H1 (cell line): ENCODE measurements around the gene SPINT1. TPM values are rescaled to one million over a fixed set of nuclear protein-coding genes. Genes with fewer than 3 reads are reported as not detected.

Source experiments
- CTCF ChIA-PET: fragments of 300-600 bp; sonication (Branson Sonifier 250); formaldehyde crosslinking; loops from one replicate; lab custom pipeline; 2021; ENCODE audit not compliant: partially characterized antibody; lab: Charles Lee
- POLR2A ChIA-PET: fragments of 300-600 bp; sonication (Branson Sonifier 250); formaldehyde crosslinking; loops from one replicate; lab custom pipeline; 2021; ENCODE audit warnings: inconsistent platforms; ENCODE audit not compliant: partially characterized antibody; lab: Charles Lee
- DNase-seq, 2 experiments: peaks; one replicate each; pipeline versions ENCODE4 v3.0.0 to v3.0.0-alpha.2; 2010 to 2022; ENCODE audit warnings: low spot score in 2 of 2, low read depth in 1 of 2, mixed read lengths in 1 of 2
- FAIRE-seq: peaks from 2 replicates; lab custom pipeline; 2011; peaks lifted over from hg19 to GRCh38; lab: Jason Lieb, UNC
- H2AFZ ChIP-seq: 2 replicates; pipeline ENCODE4 v1.8.1; 2012; ENCODE audit warnings: low read length, inconsistent platforms
- H2AK5ac ChIP-seq: 2 replicates; pipeline ENCODE4 v1.6.1; 2013; ENCODE audit warnings: low read depth, low read length
- H2BK120ac ChIP-seq: replicated peaks from 2 replicates; pipeline ENCODE3; 2013; ENCODE audit warnings: low read depth, low read length, inconsistent platforms
- H2BK12ac ChIP-seq: 2 replicates; pipeline ENCODE4 v1.6.1; 2013; ENCODE audit warnings: low read depth, low read length
- H2BK15ac ChIP-seq: 2 replicates; pipeline ENCODE4 v1.6.1; 2013; ENCODE audit warnings: low read length
- H2BK20ac ChIP-seq: 2 replicates; pipeline ENCODE4 v1.6.1; 2013; ENCODE audit warnings: low read length
- H2BK5ac ChIP-seq: 2 replicates; pipeline ENCODE4 v1.6.1; 2013; ENCODE audit warnings: low read depth, low read length
- H3K14ac ChIP-seq: 2 replicates; pipeline ENCODE4 v1.6.1; 2013; ENCODE audit warnings: inconsistent platforms; ENCODE audit not compliant: insufficient read length
- H3K18ac ChIP-seq: 2 replicates; pipeline ENCODE4 v1.6.1; 2013; ENCODE audit warnings: low read length; ENCODE audit errors: extremely low read depth
- H3K23ac ChIP-seq: 2 replicates; pipeline ENCODE4 v1.6.1; 2013; ENCODE audit warnings: inconsistent platforms; ENCODE audit not compliant: insufficient read length
- H3K23me2 ChIP-seq: 2 replicates; pipeline ENCODE4 v1.6.1; 2013; ENCODE audit warnings: low read depth, low read length
- H3K27ac ChIP-seq: 2 replicates; pipeline ENCODE4 v1.6.1; 2011; ENCODE audit warnings: low read depth, low read length, inconsistent platforms
- H3K27me3 ChIP-seq, 4 experiments: replicated peaks in 1 of 4; 1 replicate in 1 of 4; 2 replicates in 3 of 4; pipeline versions ENCODE4 v1.6.1 to v1.8.1; 2011 to 2013; ENCODE audit warnings: low read length in 3 of 4, mild to moderate bottlenecking in 3 of 4, inconsistent platforms in 2 of 4, mixed read lengths in 2 of 4, moderate library complexity in 1 of 4; ENCODE audit not compliant: control insufficient read depth in 3 of 4, insufficient read depth in 3 of 4; ENCODE audit errors: extremely low read depth in 1 of 4
- H3K36me3 ChIP-seq, 4 experiments: 2 replicates each; pipeline versions ENCODE4 v1.6.1 to v1.8.1; 2011 to 2013; ENCODE audit warnings: mild to moderate bottlenecking in 4 of 4, low read length in 3 of 4, moderate library complexity in 2 of 4, control low read depth in 1 of 4, inconsistent platforms in 1 of 4; ENCODE audit not compliant: insufficient read depth in 4 of 4, control insufficient read depth in 2 of 4
- H3K4ac ChIP-seq: replicated peaks from 2 replicates; pipeline ENCODE3; 2013; ENCODE audit warnings: low read length, low read depth, mixed read lengths, inconsistent platforms; ENCODE audit not compliant: insufficient read length
- H3K4me1 ChIP-seq, 4 experiments: replicated peaks in 1 of 4; 1 replicate in 1 of 4; 2 replicates in 3 of 4; pipeline versions ENCODE4 v1.6.1 to v1.8.1; 2011 to 2013; ENCODE audit warnings: low read length in 3 of 4, inconsistent platforms in 2 of 4, mixed read lengths in 1 of 4; ENCODE audit not compliant: insufficient read depth in 4 of 4, control insufficient read depth in 3 of 4
- H3K4me2 ChIP-seq, 2 experiments: 2 replicates each; pipeline versions ENCODE4 v1.6.1 to v1.8.1; 2011 to 2013; ENCODE audit warnings: low read depth in 2 of 2, low read length in 2 of 2, control low read depth in 1 of 2, inconsistent platforms in 1 of 2, mild to moderate bottlenecking in 1 of 2; ENCODE audit not compliant: insufficient read depth in 1 of 2
- H3K4me3 ChIP-seq, 4 experiments: fragments of 200-600, 300-600 bp in 1 of 4; sonication (generic), shearing (Covaris generic), sonication (Bioruptor Twin) in 1 of 4; 2 replicates each; pipeline versions ENCODE4 v1.5.1 to v1.8.1; 2011 to 2016; ENCODE audit warnings: low read length in 4 of 4, low read depth in 3 of 4, control low read depth in 2 of 4, inconsistent platforms in 2 of 4, mild to moderate bottlenecking in 2 of 4, mixed read lengths in 1 of 4, moderate library complexity in 1 of 4; ENCODE audit not compliant: insufficient read depth in 2 of 4; ENCODE audit errors: extremely low read depth in 1 of 4
- H3K56ac ChIP-seq: replicated peaks from 2 replicates; pipeline ENCODE3; 2013; ENCODE audit warnings: low read depth, mild to moderate bottlenecking, mixed read lengths, low read length, inconsistent platforms; ENCODE audit not compliant: insufficient read length
- H3K79me1 ChIP-seq: 2 replicates; pipeline ENCODE4 v1.6.1; 2013; ENCODE audit warnings: low read depth, low read length, control low read depth
- H3K79me2 ChIP-seq, 2 experiments: 2 replicates each; pipeline versions ENCODE4 v1.6.1 to v1.8.1; 2012 to 2013; ENCODE audit warnings: low read length in 2 of 2, mild to moderate bottlenecking in 2 of 2, inconsistent platforms in 1 of 2; ENCODE audit not compliant: insufficient read depth in 2 of 2, control insufficient read depth in 1 of 2
- H3K9ac ChIP-seq, 4 experiments: replicated peaks in 1 of 4; 1 replicate in 1 of 4; 2 replicates in 3 of 4; pipeline versions ENCODE4 v1.6.1 to v1.8.1; 2011 to 2013; ENCODE audit warnings: low read depth in 3 of 4, low read length in 3 of 4, control low read depth in 2 of 4, mild to moderate bottlenecking in 2 of 4, moderate library complexity in 2 of 4, inconsistent platforms in 1 of 4; ENCODE audit errors: extremely low read depth in 1 of 4
- H3K9me3 ChIP-seq, 2 experiments: 2 replicates each; pipeline versions ENCODE4 v1.6.1 to v1.8.1; 2012 to 2013; ENCODE audit warnings: mild to moderate bottlenecking in 2 of 2, moderate library complexity in 2 of 2, control low read depth in 1 of 2, inconsistent platforms in 1 of 2, low read depth in 1 of 2, low read length in 1 of 2, mixed read lengths in 1 of 2; ENCODE audit not compliant: insufficient read depth in 2 of 2
- H4K20me1 ChIP-seq, 2 experiments: replicated peaks in 1 of 2; 2 replicates each; pipeline versions ENCODE3 to v1.8.1; 2011 to 2013; ENCODE audit warnings: inconsistent platforms in 2 of 2, low read length in 2 of 2, mild to moderate bottlenecking in 1 of 2; ENCODE audit not compliant: insufficient read depth in 2 of 2, control insufficient read depth in 1 of 2
- H4K5ac ChIP-seq: 2 replicates; pipeline ENCODE4 v1.6.1; 2013; ENCODE audit warnings: low read length, low read depth, mixed read lengths, inconsistent platforms; ENCODE audit not compliant: insufficient read length
- H4K8ac ChIP-seq: 2 replicates; pipeline ENCODE4 v1.8.0; 2013; ENCODE audit warnings: mild to moderate bottlenecking, moderate library complexity, low read length, inconsistent platforms; ENCODE audit not compliant: insufficient read depth; ENCODE audit errors: extremely low read depth
- H4K91ac ChIP-seq: replicated peaks from 2 replicates; pipeline ENCODE3; 2013; ENCODE audit warnings: low read length, mixed read lengths, inconsistent platforms; ENCODE audit not compliant: insufficient read length
- BACH1 ChIP-seq: IDR thresholded peaks from 2 replicates; pipeline ENCODE4 v1.6.1; 2012; ENCODE audit warnings: low read length, improper control_type of control experiment
- CBX5 ChIP-seq: fragments of 300-800, 300-1000 bp; sonication (generic); IDR thresholded peaks from 2 replicates; pipeline ENCODE4 v1.7.1; 2016; ENCODE audit warnings: antibody characterized with exemption, low read length, low read depth
- JUND ChIP-seq: IDR thresholded peaks from 2 replicates; pipeline ENCODE4 v1.6.1; 2011; ENCODE audit warnings: mild to moderate bottlenecking, improper control_type of control experiment, low read length
- POLR2A ChIP-seq, 2 experiments: IDR thresholded peaks; 1 replicate in 1 of 2; 2 replicates in 1 of 2; pipeline ENCODE4 v1.6.1; 2011; ENCODE audit warnings: low read depth in 2 of 2, low read length in 2 of 2, mild to moderate bottlenecking in 2 of 2; ENCODE audit errors: control extremely low read depth in 1 of 2
- POU5F1 ChIP-seq: IDR thresholded peaks from 2 replicates; pipeline ENCODE4 v1.6.1; 2011; ENCODE audit warnings: low read depth, mild to moderate bottlenecking, low read length, moderate library complexity
- YY1 ChIP-seq: IDR thresholded peaks from 2 replicates; pipeline ENCODE4 v1.6.1; 2011; ENCODE audit warnings: low read depth, mild to moderate bottlenecking, low read length
- whole genome bisulfite sequencing, 2 experiments: shearing (Covaris generic) in 1 of 2; methylation state at CpG; one replicate each; pipeline versions ENCODE4 v1.1.6 to v1.1.7; 2013 to 2015; ENCODE audit warnings: low lambda C conversion rate in 2 of 2, mixed read lengths in 2 of 2, inconsistent platforms in 1 of 2, low coverage in 1 of 2, missing lambda C conversion rate in 1 of 2; ENCODE audit not compliant: insufficient replicate concordance in 2 of 2, insufficient coverage in 1 of 2, insufficient read length in 1 of 2; ENCODE audit errors: extremely low coverage in 1 of 2, missing lambda C conversion rate in 1 of 2; 5-methylcytosine and 5-hydroxymethylcytosine counted together
- polyA plus RNA-seq, 7 experiments: library from polyadenylated mRNA; depleted of rRNA in 3 of 7; stranded (reverse) in 5 of 7; unstranded in 2 of 7; fragments of >200 nt in 5 of 7; fragments of 200-250 nt in 2 of 7; gene quantifications; 1 replicate in 5 of 7; 2 replicates in 1 of 7; 4 replicates in 1 of 7; pipeline versions ENCODE4 v1.2.1 to v1.2.3, GENCODE V29; 2011 to 2013; ENCODE audit warnings: missing spikeins in 2 of 7, mixed read lengths in 2 of 7
- total RNA-seq: library from RNA; stranded (reverse); fragmentation: NEBNext Ultra II Directional; extraction: Animal tissue kit (Norgen Biotek cat#: 25700); gene quantifications from 2 replicates; pipeline ENCODE4 v1.2.1, GENCODE V29; 2021

SPINT1 gene
- total and polyA plus RNA-seq, 2 of the 8 experiments (the other 6 are each of a cell fraction or from before 2014, with no cell fraction given), result 117 to 155 TPM

GRCh38 chr15:40796041-40796440 lies 47.8 kb upstream of the SPINT1 start:
- CTCF ChIA-PET, result interaction anchor here (0.7 to 1.5 kb wide), 6 partner anchors 9 to 45 kb away, joined by 3 to 9 read pairs (median 4); partner anchors contain the start of genes DNAJC17 and ZFYVE19
- no peak overlapping the region for H4K5ac ChIP-seq
- POLR2A ChIA-PET, result no interaction called here
- H2BK15ac ChIP-seq, result no peak overlapping the region
- H3K36me3 ChIP-seq, result no peaks in the 10 kb centered on the region; a peak in 1 of 8 replicates
- no peak overlapping the region for H2BK12ac ChIP-seq
- H3K4me1 ChIP-seq, result peaks cover 2 to 11% (median 9%) of the 10 kb centered on the region in 4 experiments; a peak in 5 of 7 replicates
- DNase-seq, result no peak
- FAIRE-seq, result no peak
- no peak overlapping the region for H2AK5ac ChIP-seq
- no peak overlapping the region for H2BK20ac ChIP-seq
- H3K79me2 ChIP-seq, result peaks cover 0 to 14% of the 10 kb centered on the region in 2 experiments; a peak in 2 of 4 replicates
- H3K79me1 ChIP-seq, result no peaks in the 10 kb centered on the region; the same call in none of the 2 replicates
- no peaks in the 10 kb centered on the region for H3K27me3 ChIP-seq
- H4K8ac ChIP-seq, result no peak overlapping the region
- no peak overlapping the region for H4K91ac ChIP-seq
- no peak overlapping the region for H3K23ac ChIP-seq
- no peak overlapping the region for H3K9ac ChIP-seq
- H3K18ac ChIP-seq, result no peak overlapping the region
- H3K4ac ChIP-seq, result no peak overlapping the region
- no peak overlapping the region for H3K56ac ChIP-seq
- no peak overlapping the region for H3K27ac ChIP-seq
- H2BK5ac ChIP-seq, result no peak overlapping the region
- 0 out of 4 replicates have a peak overlapping the region, but pooled peaks of 1 of the 2 experiments have one; percentile 11 for H3K4me2 ChIP-seq
- H3K4me3 ChIP-seq, result no peak overlapping the region
- 84% methylated on average over 2 of the region's 2 CpGs; no CpG with 5 or more reads in 1 of the 2 experiments for WGBS, 2 experiments
- no peaks in the 10 kb centered on the region for H3K9me3 ChIP-seq
- H4K20me1 ChIP-seq, result no peaks in the 10 kb centered on the region
- H3K14ac ChIP-seq, result no peak overlapping the region
- no peak overlapping the region for H2BK120ac ChIP-seq
- no peaks in the 10 kb centered on the region; the same call in 1 of the 2 replicates for H3K23me2 ChIP-seq
- no peak overlapping the region for H2AFZ ChIP-seq
- no peak for TF ChIP-seq POLR2A (IDR thresholded peaks at IDR 0.05; ENCODE audit: control extremely low read depth in 1 of 2, low read depth in 2 of 2, low read length in 2 of 2)
- no peak for TF ChIP-seq BACH1
- no peak for TF ChIP-seq YY1
- no peak for TF ChIP-seq JUND
- no peak for TF ChIP-seq CBX5
- TF ChIP-seq POU5F1, result no peak
